Neural cell (in vitro differentiated cells): ENCODE data around the gene MYH6. TPM values are rescaled to one million over a fixed set of nuclear protein-coding genes. Genes with fewer than 3 reads are reported as not detected.

ENCODE experiments used
- H2AFZ ChIP-seq: fragments of 200-600, 300-800 bp; sonication (generic), shearing (Covaris generic); 2 replicates; pipeline ENCODE4 v1.6.0; 2014; ENCODE audit warnings: low read depth, mild to moderate bottlenecking, antibody characterized with exemption, low read length, moderate library complexity
- H3F3A ChIP-seq: fragments of 200-600 bp; shearing (Covaris generic); 2 replicates; pipeline ENCODE4 v1.6.1; 2016; ENCODE audit warnings: mild to moderate bottlenecking, moderate library complexity, mixed read lengths, antibody characterized with exemption, low read length; ENCODE audit not compliant: insufficient read depth, poor library complexity, severe bottlenecking
- H3K27ac ChIP-seq: fragments of 200-600, 300-800 bp; sonication (generic), shearing (Covaris generic); 2 replicates; pipeline ENCODE4 v1.5.1; 2014; ENCODE audit warnings: mild to moderate bottlenecking, low read length, moderate library complexity
- H3K27me3 ChIP-seq: fragments of 300-800, 200-600 bp; sonication (generic), shearing (Covaris generic); 2 replicates; pipeline ENCODE4 v1.6.0; 2014; ENCODE audit warnings: mild to moderate bottlenecking, low read depth, low read length, moderate library complexity; ENCODE audit not compliant: insufficient read depth
- H3K36me3 ChIP-seq: fragments of 300-800, 200-600 bp; sonication (generic), shearing (Covaris generic); 2 replicates; pipeline ENCODE4 v1.5.1; 2014; ENCODE audit warnings: mild to moderate bottlenecking, antibody characterized with exemption, low read length, moderate library complexity; ENCODE audit not compliant: insufficient read depth
- H3K4me2 ChIP-seq: fragments of 300-800, 200-600 bp; sonication (generic), shearing (Covaris generic); 2 replicates; pipeline ENCODE4 v1.6.0; 2014; ENCODE audit warnings: mild to moderate bottlenecking, low read length
- H3K4me3 ChIP-seq: fragments of 300-800, 200-600 bp; sonication (generic), shearing (Covaris generic); 2 replicates; pipeline ENCODE4 v1.5.1; 2014; ENCODE audit warnings: mild to moderate bottlenecking, low read length, moderate library complexity
- H3K79me2 ChIP-seq: fragments of 200-600 bp; shearing (Covaris generic); replicated peaks from 2 replicates; pipeline ENCODE4 v1.6.0; 2014; ENCODE audit warnings: mild to moderate bottlenecking, low read length, moderate library complexity; ENCODE audit not compliant: insufficient read depth
- H3K9ac ChIP-seq: fragments of 300-800, 200-600 bp; sonication (generic), shearing (Covaris generic); 2 replicates; pipeline ENCODE4 v1.6.1; 2016; ENCODE audit warnings: mild to moderate bottlenecking, low read length, mixed read lengths
- H3K9me2 ChIP-seq: fragments of 200-600 bp; shearing (Covaris generic); 2 replicates; pipeline ENCODE4 v1.6.1; 2016; ENCODE audit warnings: mild to moderate bottlenecking, low read length, mixed read lengths; ENCODE audit not compliant: insufficient read depth
- H3K9me3 ChIP-seq: fragments of 200-600, 300-800 bp; sonication (generic), shearing (Covaris generic); 2 replicates; pipeline ENCODE4 v1.6.1; 2016; ENCODE audit warnings: mild to moderate bottlenecking, mixed run types, low read length, moderate library complexity, mixed read lengths
- H4K20me1 ChIP-seq: fragments of 200-600 bp; shearing (Covaris generic); 2 replicates; pipeline ENCODE4 v1.6.1; 2016; ENCODE audit warnings: mild to moderate bottlenecking, mixed run types; ENCODE audit not compliant: insufficient read depth
- CTCF ChIP-seq: fragments of 450-650 bp; IDR thresholded peaks from 2 replicates; pipeline ENCODE4 v1.5.1; 2014; ENCODE audit warnings: antibody characterized with exemption, mild to moderate bottlenecking, moderate library complexity; ENCODE audit not compliant: poor library complexity, severe bottlenecking
- EP300 ChIP-seq: fragments of 450-650 bp; conservative IDR thresholded peaks from 2 replicates; pipeline ENCODE4 v1.6.1; 2014; ENCODE audit warnings: antibody characterized with exemption, mild to moderate bottlenecking, moderate library complexity; ENCODE audit not compliant: poor library complexity, severe bottlenecking
- EZH2 ChIP-seq: fragments of 200-600, 300-800 bp; shearing (Covaris generic), sonication (generic); IDR thresholded peaks from 2 replicates; pipeline ENCODE4 v1.6.1; 2014; ENCODE audit warnings: antibody characterized with exemption, low read length, borderline replicate concordance, mild to moderate bottlenecking; ENCODE audit not compliant: insufficient read depth, poor library complexity, severe bottlenecking
- MXI1 ChIP-seq: fragments of 450-650 bp; conservative IDR thresholded peaks from 2 replicates; pipeline ENCODE4 v1.6.1; 2014; ENCODE audit warnings: antibody characterized with exemption, mild to moderate bottlenecking; ENCODE audit not compliant: poor library complexity, severe bottlenecking
- POLR2AphosphoS5 ChIP-seq: IDR thresholded peaks from 2 replicates; pipeline ENCODE4 v1.6.1; 2012
- RAD21 ChIP-seq: fragments of 450-650 bp; conservative IDR thresholded peaks from 2 replicates; pipeline ENCODE4 v1.6.1; 2014; ENCODE audit warnings: antibody characterized with exemption, mild to moderate bottlenecking, moderate library complexity
- REST ChIP-seq: IDR thresholded peaks from 2 replicates; pipeline ENCODE4 v1.6.1; 2012; ENCODE audit warnings: borderline replicate concordance
- SMC3 ChIP-seq: fragments of 450-650 bp; conservative IDR thresholded peaks from 2 replicates; pipeline ENCODE4 v1.6.1; 2014; ENCODE audit warnings: antibody characterized with exemption, mild to moderate bottlenecking, moderate library complexity; ENCODE audit not compliant: poor library complexity
- TAF1 ChIP-seq: IDR thresholded peaks from 2 replicates; pipeline ENCODE4 v1.6.1; 2012; ENCODE audit warnings: low read depth
- polyA plus RNA-seq: library from polyadenylated mRNA; depleted of rRNA; stranded (reverse); fragments of >200 nt; gene quantifications from 2 replicates; pipeline ENCODE4 v1.2.3, GENCODE V29; 2014

The MYH6 gene
- polyA plus RNA-seq, 1 donor from 2014 or later, result not detected

GRCh38 chr14:23378612-23379220 lies 29.4 kb downstream of the MYH6 start:
- H3K27ac ChIP-seq, result no peak overlapping the region
- no peaks in the 10 kb centered on the region for H3K9me2 ChIP-seq
- H3K79me2 ChIP-seq, result no peaks in the 10 kb centered on the region
- H3K9me3 ChIP-seq, result no peaks in the 10 kb centered on the region
- H3K27me3 ChIP-seq, result no peaks in the 10 kb centered on the region
- no peaks in the 10 kb centered on the region for H3F3A ChIP-seq
- H3K36me3 ChIP-seq, result no peaks in the 10 kb centered on the region
- no peak overlapping the region for H3K4me2 ChIP-seq
- H4K20me1 ChIP-seq, result no peaks in the 10 kb centered on the region
- TF ChIP-seq MXI1, result no peak
- no peak for TF ChIP-seq REST
- no peak for TF ChIP-seq EZH2
- no peak for TF ChIP-seq SMC3
- no peak for TF ChIP-seq EP300
- TF ChIP-seq TAF1, result no peak
- TF ChIP-seq POLR2AphosphoS5, result no peak
- TF ChIP-seq RAD21, result no peak
- TF ChIP-seq CTCF, result no peak
- H2AFZ ChIP-seq, result no peak overlapping the region
- H3K4me3 ChIP-seq, result no peak overlapping the region
- no peak overlapping the region for H3K9ac ChIP-seq

GRCh38 chr14:23377573-23378563 lies 30.2 kb downstream of the MYH6 start:
- H3K27ac ChIP-seq, result no peak overlapping the region
- no peak overlapping the region for H2AFZ ChIP-seq
- H3K79me2 ChIP-seq, result no peaks in the 10 kb centered on the region
- H3K4me2 ChIP-seq, result no peak overlapping the region
- H3K4me3 ChIP-seq, result no peak overlapping the region
- H3K9me3 ChIP-seq, result no peaks in the 10 kb centered on the region
- H3K27me3 ChIP-seq, result no peaks in the 10 kb centered on the region
- no peak overlapping the region for H3K9ac ChIP-seq
- no peaks in the 10 kb centered on the region for H4K20me1 ChIP-seq
- no peaks in the 10 kb centered on the region for H3K36me3 ChIP-seq
- no peak for TF ChIP-seq CTCF
- TF ChIP-seq REST, result no peak
- TF ChIP-seq RAD21, result no peak
- TF ChIP-seq MXI1, result no peak
- no peak for TF ChIP-seq SMC3
- no peak for TF ChIP-seq POLR2AphosphoS5
- no peak for TF ChIP-seq EP300
- no peak for TF ChIP-seq TAF1
- no peak for TF ChIP-seq EZH2
- no peaks in the 10 kb centered on the region for H3F3A ChIP-seq
- H3K9me2 ChIP-seq, result no peaks in the 10 kb centered on the region
